Measurements from ENCODE around the gene SAC3D1. TPM values are rescaled to one million over a fixed set of nuclear protein-coding genes. Genes with fewer than 3 reads are reported as not detected.
A peak's percentile ranks its signal among the peaks of the same experiment; 100 is the strongest.

The SAC3D1 gene
- total and polyA plus RNA-seq, 3 experiments from 2014 or later: 12.0 to 27.1 (median 24.8) TPM

DNA sequence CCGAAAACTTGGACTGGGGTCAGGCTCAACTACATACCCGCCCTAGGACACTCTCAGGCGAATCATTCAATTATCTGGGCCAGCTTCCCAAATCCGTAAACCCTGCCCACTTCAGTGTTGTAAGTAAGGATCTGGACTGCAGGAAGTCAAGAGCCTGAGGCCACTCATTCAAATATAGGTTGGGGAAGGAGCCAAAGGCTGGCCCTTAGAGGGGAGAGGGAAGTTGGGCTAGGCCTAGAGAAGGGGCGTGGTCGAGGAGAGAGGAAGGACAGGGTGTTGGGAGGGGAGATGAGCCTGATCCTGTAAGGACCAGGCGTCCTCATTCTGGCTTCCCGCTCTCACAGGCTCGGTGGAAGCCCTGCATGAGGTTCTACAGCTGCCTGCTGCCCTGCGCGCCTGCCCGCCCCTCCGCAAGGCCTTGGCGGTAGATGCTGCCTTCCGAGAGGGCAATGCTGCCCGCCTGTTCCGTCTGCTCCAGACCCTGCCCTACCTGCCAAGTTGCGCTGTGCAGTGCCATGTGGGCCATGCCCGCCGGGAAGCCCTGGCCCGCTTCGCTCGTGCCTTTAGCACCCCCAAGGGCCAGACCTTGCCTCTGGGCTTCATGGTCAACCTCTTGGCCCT, 3.0 kb downstream of the SAC3D1 start:
- peaks cover 14% of the 10 kb centered on the region for H3K4me1 ChIP-seq (ENCODE audit: insufficient read depth, low read length)
- CTCF ChIA-PET: no interaction called here

DNA sequence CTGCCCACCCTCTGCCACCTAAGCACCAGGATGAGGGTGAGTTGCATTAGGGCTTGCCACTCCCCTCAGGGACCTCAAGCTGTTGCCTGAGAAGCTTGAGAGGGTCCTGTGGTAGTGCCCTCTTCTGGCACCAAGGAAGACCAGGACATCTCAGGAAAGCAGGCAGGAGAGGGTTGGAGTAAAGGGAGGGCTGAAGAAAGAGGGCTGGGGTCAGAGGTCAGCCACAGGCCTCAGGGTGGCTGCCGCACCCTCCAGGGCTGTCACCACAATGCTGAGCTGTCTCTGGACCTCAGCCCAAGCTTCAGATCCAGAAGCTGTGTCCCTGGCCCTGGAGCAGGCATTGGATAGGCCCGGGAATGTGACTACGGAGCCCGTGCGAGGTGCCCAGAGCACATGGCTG, 4.1 kb downstream of the SAC3D1 start:
- no peak for DNase-seq
- no peak overlapping the region for H3K27ac Mint-ChIP-seq
- Histone ChIP-seq H3K4me1 (ENCODE audit: insufficient read depth, low read length) (peaks cover 13% of the 10 kb centered on the region), H3K4me3 (ENCODE audit: low read length) (no peak overlapping the region), H3K27me3 (ENCODE audit: insufficient read depth, low read length, poor library complexity, severe bottlenecking) (no peaks in the 10 kb centered on the region), H3K27ac (ENCODE audit: low read depth, low read length) (no peak overlapping the region), H3K9me3 (ENCODE audit: low read length) (no peaks in the 10 kb centered on the region), H3K36me3 (ENCODE audit: insufficient read depth, low read length) (no peaks in the 10 kb centered on the region)
- no peaks in the 10 kb centered on the region for H3K9me3 Mint-ChIP-seq
- H3K27me3 Mint-ChIP-seq: peaks cover 0 to 4% of the 10 kb centered on the region in 2 donors
- H3K4me3 Mint-ChIP-seq: peak overlapping the region in 1 of 7 donors; percentile 74
- H3K4me1 Mint-ChIP-seq: peaks cover 14 to 39% (median 23%) of the 10 kb centered on the region in 3 donors
- POLR2A ChIA-PET: interaction anchor here (0.8 kb wide), 1 partner anchor 18 kb away, joined by 3 read pairs; no protein-coding TSS in a partner anchor
- CTCF ChIA-PET: no interaction called here
- H3K36me3 Mint-ChIP-seq: peaks cover 0 to 16% (median 0%) of the 10 kb centered on the region in 3 donors

More for the DNA sequence above, 3.0 kb downstream of the SAC3D1 start:
- no peak for DNase-seq
- Histone ChIP-seq H3K9me3 (ENCODE audit: low read length) (no peaks in the 10 kb centered on the region), H3K4me3 (ENCODE audit: low read length) (no peak overlapping the region), H3K27me3 (ENCODE audit: insufficient read depth, low read length, poor library complexity, severe bottlenecking) (no peaks in the 10 kb centered on the region), H3K27ac (ENCODE audit: low read depth, low read length) (no peak overlapping the region), H3K36me3 (ENCODE audit: insufficient read depth, low read length) (no peaks in the 10 kb centered on the region)
- H3K4me1 Mint-ChIP-seq: peaks cover 14 to 39% (median 23%) of the 10 kb centered on the region in 3 donors
- POLR2A ChIA-PET: no interaction called here
- H3K9me3 Mint-ChIP-seq: no peaks in the 10 kb centered on the region
- peaks cover 0 to 16% (median 0%) of the 10 kb centered on the region in 3 donors for H3K36me3 Mint-ChIP-seq
- H3K4me3 Mint-ChIP-seq: peak overlapping the region in 3 of 7 donors; percentile 11 to 58 (median 12)
- no peak overlapping the region for H3K27ac Mint-ChIP-seq
- H3K27me3 Mint-ChIP-seq: peaks cover 0 to 4% of the 10 kb centered on the region in 2 donors

DNA sequence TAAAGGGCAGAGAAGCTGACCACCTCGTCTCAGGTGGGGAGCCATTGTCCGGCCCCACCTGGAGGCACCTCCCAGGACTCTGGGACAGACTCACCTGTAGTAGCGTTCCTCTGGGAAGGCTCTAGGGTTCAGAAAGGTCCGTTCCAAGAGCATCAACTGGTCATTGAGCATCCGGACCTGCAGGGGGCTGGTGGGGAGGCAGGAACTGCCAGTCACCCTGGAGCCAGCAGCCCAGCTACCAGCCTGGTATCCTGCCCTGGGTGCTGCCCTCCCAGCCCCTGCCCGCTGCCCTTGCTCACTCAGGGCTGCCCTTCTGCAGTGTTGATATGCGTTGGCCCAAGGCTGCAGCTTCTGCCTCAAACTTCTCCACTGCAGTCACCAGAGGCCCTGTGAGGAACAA, 4.7 kb downstream of the SAC3D1 start:
- Histone ChIP-seq H3K4me1 (ENCODE audit: insufficient read depth, low read length) (peaks cover 7% of the 10 kb centered on the region), H3K36me3 (ENCODE audit: insufficient read depth, low read length) (no peaks in the 10 kb centered on the region), H3K27ac (ENCODE audit: low read depth, low read length) (no peak overlapping the region), H3K27me3 (ENCODE audit: insufficient read depth, low read length, poor library complexity, severe bottlenecking) (no peaks in the 10 kb centered on the region), H3K4me3 (ENCODE audit: low read length) (no peak overlapping the region), H3K9me3 (ENCODE audit: low read length) (no peaks in the 10 kb centered on the region)
- H3K4me1 Mint-ChIP-seq: peaks cover 11 to 35% (median 19%) of the 10 kb centered on the region in 3 donors
- peaks cover 0 to 16% (median 0%) of the 10 kb centered on the region in 3 donors for H3K36me3 Mint-ChIP-seq
- no peak overlapping the region for H3K27ac Mint-ChIP-seq
- H3K27me3 Mint-ChIP-seq: peaks cover 0 to 4% of the 10 kb centered on the region in 2 donors
- POLR2A ChIA-PET: interaction anchor here (0.8 kb wide), 1 partner anchor 19 kb away, joined by 3 read pairs; no protein-coding TSS in a partner anchor
- H3K9me3 Mint-ChIP-seq: no peaks in the 10 kb centered on the region
- CTCF ChIA-PET: interaction anchor here (1.0 kb wide), 1 partner anchor 34 kb away, joined by 3 read pairs; no protein-coding TSS in a partner anchor
- no peak for DNase-seq
- H3K4me3 Mint-ChIP-seq: no peak overlapping the region

DNA sequence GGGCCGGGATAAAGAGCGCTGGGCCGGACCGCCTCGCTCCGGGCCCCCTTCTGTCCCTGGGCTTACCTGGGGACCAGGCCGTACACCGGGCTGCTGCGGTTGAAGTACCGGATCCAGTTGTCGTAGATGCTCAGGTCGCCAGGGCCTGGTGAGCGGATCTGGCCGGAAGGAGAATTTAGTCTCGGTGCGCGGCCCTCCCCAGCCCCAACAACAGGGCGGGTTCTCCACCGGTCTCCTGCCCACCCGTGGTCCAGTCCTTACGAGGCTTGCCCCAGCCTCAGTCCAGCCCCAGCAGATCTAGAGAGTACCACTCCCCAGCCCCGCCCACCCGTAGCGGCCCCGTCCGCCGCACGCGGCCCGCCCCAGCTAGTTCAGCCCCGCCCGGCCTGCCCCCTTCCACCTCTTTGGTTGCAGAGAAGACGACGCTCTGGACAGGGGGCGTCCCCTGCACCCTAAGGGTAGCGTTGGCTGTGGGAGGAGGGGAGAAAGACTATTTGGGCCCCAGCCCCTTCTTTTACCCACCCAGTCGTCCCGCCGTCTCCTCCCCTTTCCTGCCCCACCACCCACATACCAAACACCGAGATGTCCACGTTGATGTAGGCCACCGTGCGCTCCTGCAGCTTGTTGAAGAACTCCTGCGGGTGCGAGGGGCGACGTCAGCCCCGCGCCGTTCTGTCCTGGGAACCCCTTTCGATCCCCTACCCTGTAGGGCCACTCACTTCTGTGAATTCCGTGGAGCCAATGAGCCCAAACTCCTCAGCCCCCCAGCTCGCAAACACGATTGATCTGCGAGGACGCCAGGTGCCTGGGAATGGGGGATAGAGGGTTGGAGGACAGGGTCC, 6.8 kb downstream of the SAC3D1 start:
- no peaks in the 10 kb centered on the region for H3K9me3 Mint-ChIP-seq
- ChIA-PET POLR2A (no interaction called here), CTCF (interaction anchor here (0.8 to 1.7 kb wide), 2 partner anchors 21 to 35 kb away, joined by 3 to 4 read pairs; partner anchors contain the start of gene SNX15)
- H3K9me3 ChIP-seq (ENCODE audit: low read length): no peaks in the 10 kb centered on the region
- peak overlapping the region; percentile 73 to 89 (median 85) for H3K4me3 Mint-ChIP-seq
- no peak overlapping the region for H3K27ac ChIP-seq (ENCODE audit: low read depth, low read length)
- no peaks in the 10 kb centered on the region for H3K36me3 ChIP-seq (ENCODE audit: insufficient read depth, low read length)
- DNase-seq: peak in 1 of 5 donors; percentile 56
- H3K4me1 ChIP-seq (ENCODE audit: insufficient read depth, low read length): peaks cover 6% of the 10 kb centered on the region
- H3K27me3 Mint-ChIP-seq: peaks cover 0 to 4% of the 10 kb centered on the region in 2 donors
- peak overlapping the region; percentile 24 to 91 (median 77) for H3K27ac Mint-ChIP-seq
- peaks cover 5 to 23% (median 10%) of the 10 kb centered on the region in 3 donors for H3K4me1 Mint-ChIP-seq
- H3K4me3 ChIP-seq (ENCODE audit: low read length): peak overlapping the region; percentile 30
- H3K36me3 Mint-ChIP-seq: peaks cover 0 to 12% (median 0%) of the 10 kb centered on the region in 3 donors
- no peaks in the 10 kb centered on the region for H3K27me3 ChIP-seq (ENCODE audit: insufficient read depth, low read length, poor library complexity, severe bottlenecking)

DNA sequence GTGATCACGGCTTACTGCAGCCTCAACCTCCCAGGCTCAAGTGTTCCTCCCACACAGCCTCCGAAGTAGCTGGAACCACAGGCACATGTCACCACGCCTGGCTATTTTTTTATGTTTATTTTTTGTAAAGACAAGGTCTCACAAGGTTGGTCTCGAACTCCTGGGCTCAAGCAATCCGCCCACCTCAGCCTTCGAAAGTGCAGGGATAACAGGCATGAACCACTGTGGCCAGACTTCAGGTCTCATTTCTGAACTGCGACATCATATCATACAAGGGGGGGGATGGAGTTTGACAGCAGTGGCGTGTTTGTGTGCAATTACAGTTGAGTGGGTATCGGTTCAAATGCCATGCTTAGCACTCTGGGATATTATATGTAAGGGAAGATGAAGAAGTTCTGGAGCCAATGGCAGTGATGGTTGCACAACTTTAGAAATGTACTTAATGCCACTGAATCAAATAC, 10.4 kb downstream of the SAC3D1 start:
- H3K27ac ChIP-seq (ENCODE audit: low read depth, low read length): no peak overlapping the region
- CTCF ChIA-PET: interaction anchor here (0.7 kb wide), 1 partner anchor 35 kb away, joined by 3 read pairs; no protein-coding TSS in a partner anchor
- H3K36me3 Mint-ChIP-seq: peaks cover 0 to under 1% (median 0%) of the 10 kb centered on the region in 3 donors
- H3K27ac Mint-ChIP-seq: peak overlapping the region in 1 of 8 donors; percentile 77
- H3K4me3 ChIP-seq (ENCODE audit: low read length): no peak overlapping the region
- POLR2A ChIA-PET: no interaction called here
- no peak overlapping the region for H3K4me3 Mint-ChIP-seq
- H3K27me3 ChIP-seq (ENCODE audit: insufficient read depth, low read length, poor library complexity, severe bottlenecking): no peaks in the 10 kb centered on the region
- H3K36me3 ChIP-seq (ENCODE audit: insufficient read depth, low read length): no peaks in the 10 kb centered on the region
- DNase-seq: no peak
- no peaks in the 10 kb centered on the region for H3K9me3 Mint-ChIP-seq
- peaks cover 18% of the 10 kb centered on the region for H3K4me1 ChIP-seq (ENCODE audit: insufficient read depth, low read length)
- H3K9me3 ChIP-seq (ENCODE audit: low read length): no peaks in the 10 kb centered on the region
- peaks cover 0 to 4% of the 10 kb centered on the region in 2 donors for H3K27me3 Mint-ChIP-seq
- H3K4me1 Mint-ChIP-seq: peaks cover 13 to 28% (median 15%) of the 10 kb centered on the region in 3 donors

DNA sequence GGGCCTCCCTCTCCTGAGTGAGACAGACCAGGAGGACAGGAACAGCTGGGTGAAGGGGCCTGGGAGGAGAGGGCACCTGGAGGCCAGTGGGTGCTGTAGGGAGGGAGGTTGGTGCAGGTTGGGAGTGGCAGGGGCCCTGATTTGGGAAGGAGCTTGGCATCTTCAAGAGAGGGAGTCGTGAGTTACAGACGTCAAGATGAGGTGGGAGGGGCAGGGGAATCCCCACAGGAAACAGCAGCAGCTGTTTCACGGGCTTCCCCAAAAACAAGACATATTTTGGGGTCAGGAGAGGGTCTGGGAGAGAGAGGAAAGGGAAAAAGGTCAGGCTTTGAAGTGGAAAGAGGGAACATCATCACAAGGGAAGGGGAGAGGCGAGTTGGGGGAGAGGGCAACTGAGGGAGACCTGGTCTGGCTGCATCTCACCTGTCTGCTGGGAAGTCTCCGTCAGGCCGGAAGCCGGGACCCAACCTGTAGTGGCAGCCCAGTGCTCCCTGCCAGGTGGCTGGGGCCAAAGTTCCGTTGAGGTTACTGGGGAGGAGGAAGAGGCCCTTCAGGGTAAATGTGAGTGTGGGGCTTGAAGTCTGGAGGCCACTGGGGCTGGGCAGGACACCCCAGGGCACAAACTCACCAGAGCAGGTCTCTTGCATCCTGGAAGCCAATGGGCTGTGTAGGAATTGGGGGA, 13.0 kb downstream of the SAC3D1 start:
- Histone ChIP-seq H3K4me1 (ENCODE audit: insufficient read depth, low read length) (peaks cover 12% of the 10 kb centered on the region), H3K27ac (ENCODE audit: low read depth, low read length) (no peak overlapping the region), H3K4me3 (ENCODE audit: low read length) (no peak overlapping the region), H3K36me3 (ENCODE audit: insufficient read depth, low read length) (no peaks in the 10 kb centered on the region), H3K27me3 (ENCODE audit: insufficient read depth, low read length, poor library complexity, severe bottlenecking) (no peaks in the 10 kb centered on the region), H3K9me3 (ENCODE audit: low read length) (no peaks in the 10 kb centered on the region)
- no peaks in the 10 kb centered on the region for H3K9me3 Mint-ChIP-seq
- DNase-seq: peak in 1 of 5 donors; percentile 25
- H3K36me3 Mint-ChIP-seq: no peaks in the 10 kb centered on the region
- ChIA-PET POLR2A (no interaction called here), CTCF (no interaction called here)
- peaks cover 8 to 12% (median 9%) of the 10 kb centered on the region in 3 donors for H3K4me1 Mint-ChIP-seq
- peak overlapping the region in 6 of 7 donors; percentile 1 to 76 (median 56) for H3K4me3 Mint-ChIP-seq
- peak overlapping the region; percentile 21 to 92 (median 78) for H3K27ac Mint-ChIP-seq
- no peaks in the 10 kb centered on the region for H3K27me3 Mint-ChIP-seq

DNA sequence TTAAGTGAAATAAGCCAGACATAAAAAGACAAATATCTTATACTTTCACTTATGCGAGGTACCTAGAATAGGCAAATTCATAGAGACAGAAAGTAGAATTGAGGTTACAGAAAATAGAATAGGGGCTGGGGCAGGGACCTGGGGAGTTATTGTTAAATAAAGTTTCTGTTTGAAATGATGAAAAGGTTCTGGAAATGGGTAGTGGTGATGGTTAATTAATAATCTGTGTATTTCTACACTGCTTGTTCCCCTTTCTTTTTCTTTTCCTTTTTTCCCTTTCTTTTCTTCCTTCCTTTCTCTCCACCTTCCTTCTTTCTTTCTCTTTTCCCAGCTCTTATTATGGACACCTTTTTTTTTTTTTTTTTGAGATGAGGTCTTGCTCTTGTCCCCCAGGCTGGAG, 14.5 kb downstream of the SAC3D1 start:
- no peaks in the 10 kb centered on the region for H3K9me3 ChIP-seq (ENCODE audit: low read length)
- ChIA-PET POLR2A (no interaction called here), CTCF (no interaction called here)
- H3K27ac ChIP-seq (ENCODE audit: low read depth, low read length): no peak overlapping the region
- H3K36me3 ChIP-seq (ENCODE audit: insufficient read depth, low read length): no peaks in the 10 kb centered on the region
- H3K4me1 Mint-ChIP-seq: peaks cover 8 to 12% (median 9%) of the 10 kb centered on the region in 3 donors
- H3K36me3 Mint-ChIP-seq: no peaks in the 10 kb centered on the region
- H3K27ac Mint-ChIP-seq: peak overlapping the region in 1 of 8 donors; percentile 71
- no peaks in the 10 kb centered on the region for H3K9me3 Mint-ChIP-seq
- H3K4me1 ChIP-seq (ENCODE audit: insufficient read depth, low read length): peaks cover 12% of the 10 kb centered on the region
- H3K4me3 Mint-ChIP-seq: no peak overlapping the region
- DNase-seq: no peak
- no peaks in the 10 kb centered on the region for H3K27me3 Mint-ChIP-seq
- no peak overlapping the region for H3K4me3 ChIP-seq (ENCODE audit: low read length)
- H3K27me3 ChIP-seq (ENCODE audit: insufficient read depth, low read length, poor library complexity, severe bottlenecking): no peaks in the 10 kb centered on the region
